H9 (cell line): ENCODE results near the gene KSR1. TPM values are rescaled to one million over a fixed set of nuclear protein-coding genes. Genes with fewer than 3 reads are reported as not detected.
A peak's percentile ranks its signal among the peaks of the same experiment; 100 is the strongest.

Experiments used
- DNase-seq: peaks from one replicate; pipeline ENCODE4 v3.0.0-alpha.2; 2017
- H2AFZ ChIP-seq: one replicate; pipeline ENCODE4 v1.6.1; 2013; ENCODE audit warnings: mild to moderate bottlenecking, low read length, control low read depth, moderate library complexity
- H2AK5ac ChIP-seq: 2 replicates; pipeline ENCODE4 v1.6.1; 2013; ENCODE audit warnings: low read length, control low read depth, mixed read lengths; ENCODE audit not compliant: insufficient read length
- H2BK120ac ChIP-seq: one replicate; pipeline ENCODE4 v1.6.1; 2013; ENCODE audit warnings: low read depth, mild to moderate bottlenecking, low read length, control low read depth, inconsistent platforms; ENCODE audit not compliant: poor library complexity, severe bottlenecking
- H2BK12ac ChIP-seq: 2 replicates; pipeline ENCODE4 v1.6.1; 2013; ENCODE audit warnings: low read length, control low read depth, mixed read lengths, low read depth; ENCODE audit not compliant: insufficient read length
- H2BK15ac ChIP-seq: 2 replicates; pipeline ENCODE4 v1.6.1; 2013; ENCODE audit warnings: low read depth, low read length, control low read depth
- H2BK20ac ChIP-seq: one replicate; pipeline ENCODE4 v1.6.1; 2013; ENCODE audit warnings: low read depth, mild to moderate bottlenecking, low read length, control low read depth, inconsistent platforms; ENCODE audit not compliant: poor library complexity, severe bottlenecking
- H2BK5ac ChIP-seq: 2 replicates; pipeline ENCODE4 v1.6.1; 2013; ENCODE audit warnings: low read length, control low read depth, mixed read lengths; ENCODE audit not compliant: insufficient read length
- H3K14ac ChIP-seq: 2 replicates; pipeline ENCODE4 v1.6.1; 2013; ENCODE audit warnings: low read length, control low read depth; ENCODE audit not compliant: insufficient read depth
- H3K18ac ChIP-seq: 2 replicates; pipeline ENCODE4 v1.6.1; 2013; ENCODE audit warnings: low read depth, mild to moderate bottlenecking, mixed read lengths, low read length, control low read depth; ENCODE audit not compliant: insufficient read length
- H3K23ac ChIP-seq: 2 replicates; pipeline ENCODE4 v1.6.1; 2013; ENCODE audit warnings: low read length, control low read depth, mixed read lengths, low read depth; ENCODE audit not compliant: insufficient read length
- H3K23me2 ChIP-seq: 2 replicates; pipeline ENCODE4 v1.6.1; 2013; ENCODE audit warnings: low read depth, mild to moderate bottlenecking, mixed read lengths, low read length, control low read depth; ENCODE audit not compliant: insufficient read length, poor library complexity, severe bottlenecking
- H3K27ac ChIP-seq: 2 replicates; pipeline ENCODE4 v1.5.1; 2013; ENCODE audit warnings: low read length, control low read depth, mixed read lengths, low read depth; ENCODE audit not compliant: insufficient read length
- H3K27me3 ChIP-seq: 2 replicates; pipeline ENCODE4 v1.6.1; 2013; ENCODE audit warnings: low read length, control low read depth, inconsistent platforms; ENCODE audit not compliant: insufficient read depth
- H3K4ac ChIP-seq: 2 replicates; pipeline ENCODE4 v1.6.1; 2013; ENCODE audit warnings: low read depth, mild to moderate bottlenecking, control low read depth, inconsistent platforms, low read length, moderate library complexity
- H3K4me1 ChIP-seq: 2 replicates; pipeline ENCODE4 v1.6.1; 2013; ENCODE audit warnings: low read length, control low read depth, inconsistent platforms; ENCODE audit not compliant: insufficient read depth
- H3K4me2 ChIP-seq: 2 replicates; pipeline ENCODE4 v1.6.1; 2013; ENCODE audit warnings: low read length, control low read depth, mixed read lengths; ENCODE audit not compliant: insufficient read length, insufficient read depth
- H3K56ac ChIP-seq: 2 replicates; pipeline ENCODE4 v1.6.1; 2013; ENCODE audit warnings: low read depth, mild to moderate bottlenecking, mixed read lengths, low read length, control low read depth; ENCODE audit not compliant: insufficient read length
- H3K79me1 ChIP-seq: 2 replicates; pipeline ENCODE4 v1.6.1; 2013; ENCODE audit warnings: low read depth, mild to moderate bottlenecking, moderate library complexity, low read length, control low read depth, inconsistent platforms; ENCODE audit not compliant: insufficient read depth, poor library complexity, severe bottlenecking
- H3K79me2 ChIP-seq: 2 replicates; pipeline ENCODE4 v1.6.1; 2013; ENCODE audit warnings: low read length, control low read depth, inconsistent platforms; ENCODE audit not compliant: insufficient read depth
- H3K9ac ChIP-seq: 2 replicates; pipeline ENCODE4 v1.6.1; 2013; ENCODE audit warnings: low read length, control low read depth, mixed read lengths; ENCODE audit not compliant: insufficient read length; ENCODE audit errors: extremely low read depth
- H3K9me3 ChIP-seq: one replicate; pipeline ENCODE4 v1.6.1; 2013; ENCODE audit warnings: low read depth, low read length, inconsistent platforms; ENCODE audit not compliant: control insufficient read depth
- H3T11ph ChIP-seq: one replicate; pipeline ENCODE4 v1.6.1; 2013; ENCODE audit warnings: mild to moderate bottlenecking, low read length, control low read depth, inconsistent platforms
- H4K20me1 ChIP-seq: one replicate; pipeline ENCODE4 v1.6.1; 2013; ENCODE audit not compliant: control insufficient read depth, insufficient read length, insufficient read depth
- H4K5ac ChIP-seq: 2 replicates; pipeline ENCODE4 v1.6.1; 2013; ENCODE audit warnings: low read depth, mild to moderate bottlenecking, mixed read lengths, low read length, control low read depth; ENCODE audit not compliant: insufficient read length
- H4K8ac ChIP-seq: replicated peaks from 2 replicates; pipeline ENCODE4 v1.6.1; 2013; ENCODE audit warnings: low read length, control low read depth, mixed read lengths, low read depth; ENCODE audit not compliant: insufficient read length
- H4K91ac ChIP-seq: 2 replicates; pipeline ENCODE4 v1.6.1; 2013; ENCODE audit warnings: low read depth, mild to moderate bottlenecking, moderate library complexity, mixed read lengths, low read length, control low read depth; ENCODE audit not compliant: insufficient read length
- H3K27ac Mint-ChIP-seq, 3 experiments: 2 replicates in 2 of 3; 3 replicates in 1 of 3; pipeline ENCODE4 v1.8.0; 2020 to 2021; ENCODE audit warnings: mixed read lengths in 3 of 3, mild to moderate bottlenecking in 1 of 3, moderate library complexity in 1 of 3
- H3K27me3 Mint-ChIP-seq: 2 replicates; pipeline ENCODE4 v1.8.0; 2021; ENCODE audit warnings: low read depth, mild to moderate bottlenecking, moderate library complexity, mixed read lengths
- H3K36me3 Mint-ChIP-seq, 3 experiments: 2 replicates in 2 of 3; 3 replicates in 1 of 3; pipeline ENCODE4 v1.8.0; 2020 to 2021; ENCODE audit warnings: low read depth in 3 of 3, mixed read lengths in 3 of 3; ENCODE audit not compliant: insufficient read depth in 1 of 3
- H3K4me1 Mint-ChIP-seq, 2 experiments: 2 replicates each; pipeline ENCODE4 v1.8.0; 2020; ENCODE audit warnings: mixed read lengths in 2 of 2
- H3K4me3 Mint-ChIP-seq, 2 experiments: 2 replicates in 1 of 2; 3 replicates in 1 of 2; pipeline ENCODE4 v1.8.0; 2020 to 2021; ENCODE audit warnings: mild to moderate bottlenecking in 2 of 2, mixed read lengths in 2 of 2, moderate library complexity in 1 of 2
- H3K9me3 Mint-ChIP-seq, 2 experiments: 2 replicates in 1 of 2; 3 replicates in 1 of 2; pipeline ENCODE4 v1.8.0; 2020; ENCODE audit warnings: mild to moderate bottlenecking in 2 of 2, mixed read lengths in 2 of 2, moderate library complexity in 1 of 2
- WGBS: extraction: QIAGEN DNeasy Blood & Tissue Kit; methylation state at CpG from one replicate; pipeline ENCODE4 v1.1.7; 2013; ENCODE audit warnings: missing lambda C conversion rate, low lambda C conversion rate, mixed read lengths; ENCODE audit not compliant: insufficient read length; ENCODE audit errors: extremely low coverage; 5-methylcytosine and 5-hydroxymethylcytosine counted together
- total RNA-seq: library from RNA; stranded (reverse); gene quantifications from 2 replicates; pipeline ENCODE4 v1.2.1, GENCODE V29; 2021
- TF ChIP-seq, protein P1 (sequence below): fragments of 200-600 bp; sonication (generic); conservative IDR thresholded peaks from 3 replicates; pipeline ENCODE4 v1.8.0; 2021; ENCODE audit warnings: antibody characterized with exemption, mild to moderate bottlenecking

Gene KSR1
- total RNA-seq, 1 experiment from 2014 or later, result 44.9 TPM

- H4K20me1 ChIP-seq, result no peaks in the 10 kb centered on the region
- 0 out of 7 replicates have a peak overlapping the region, but pooled peaks of 1 of the 3 experiments have one; percentile 57 for H3K27ac Mint-ChIP-seq
Measured at GRCh38 chr17:27575912-27576252, 119.6 kb downstream of the KSR1 start.

More at GRCh38 chr17:27575912-27576252, 119.6 kb downstream of the KSR1 start:
- peaks cover 1% of the 10 kb centered on the region; the same call in 1 of the 2 replicates for H3K79me2 ChIP-seq
- peaks cover 16% of the 10 kb centered on the region for H3K4me1 ChIP-seq
- no peak overlapping the region for H4K91ac ChIP-seq
- Mint-ChIP-seq H3K27me3 (no peaks in the 10 kb centered on the region; the same call in 1 of the 2 replicates), H3K9me3 (no peaks in the 10 kb centered on the region), H3K4me1 (peaks cover 59 to 60% of the 10 kb centered on the region in 2 experiments), H3K36me3 (no peaks in the 10 kb centered on the region; a peak in 1 of 7 replicates), H3K4me3 (no peak overlapping the region)
- H3K23ac ChIP-seq, result no peak overlapping the region
- H2BK15ac ChIP-seq, result no peak overlapping the region
- H2BK20ac ChIP-seq, result no peak overlapping the region
- H4K5ac ChIP-seq, result no peak overlapping the region
- no peak overlapping the region for H4K8ac ChIP-seq
- no peak overlapping the region for H3K56ac ChIP-seq
- TF ChIP-seq, protein P1, sequence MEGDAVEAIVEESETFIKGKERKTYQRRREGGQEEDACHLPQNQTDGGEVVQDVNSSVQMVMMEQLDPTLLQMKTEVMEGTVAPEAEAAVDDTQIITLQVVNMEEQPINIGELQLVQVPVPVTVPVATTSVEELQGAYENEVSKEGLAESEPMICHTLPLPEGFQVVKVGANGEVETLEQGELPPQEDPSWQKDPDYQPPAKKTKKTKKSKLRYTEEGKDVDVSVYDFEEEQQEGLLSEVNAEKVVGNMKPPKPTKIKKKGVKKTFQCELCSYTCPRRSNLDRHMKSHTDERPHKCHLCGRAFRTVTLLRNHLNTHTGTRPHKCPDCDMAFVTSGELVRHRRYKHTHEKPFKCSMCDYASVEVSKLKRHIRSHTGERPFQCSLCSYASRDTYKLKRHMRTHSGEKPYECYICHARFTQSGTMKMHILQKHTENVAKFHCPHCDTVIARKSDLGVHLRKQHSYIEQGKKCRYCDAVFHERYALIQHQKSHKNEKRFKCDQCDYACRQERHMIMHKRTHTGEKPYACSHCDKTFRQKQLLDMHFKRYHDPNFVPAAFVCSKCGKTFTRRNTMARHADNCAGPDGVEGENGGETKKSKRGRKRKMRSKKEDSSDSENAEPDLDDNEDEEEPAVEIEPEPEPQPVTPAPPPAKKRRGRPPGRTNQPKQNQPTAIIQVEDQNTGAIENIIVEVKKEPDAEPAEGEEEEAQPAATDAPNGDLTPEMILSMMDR, result no peak
- DNase-seq, result no peak
- no peak overlapping the region for H2AFZ ChIP-seq
- no peak overlapping the region for H2BK120ac ChIP-seq
- no CpG with 5 or more reads among the region's 2 CpGs for WGBS
- no peak overlapping the region for H3K9ac ChIP-seq
- no peak overlapping the region for H3K4me2 ChIP-seq
- no peak overlapping the region for H3K14ac ChIP-seq
- no peak overlapping the region for H3K27ac ChIP-seq
- H2BK5ac ChIP-seq, result no peak overlapping the region
- no peak overlapping the region for H2BK12ac ChIP-seq
- no peaks in the 10 kb centered on the region for H3K9me3 ChIP-seq
- H3K4ac ChIP-seq, result no peak overlapping the region
- H3K79me1 ChIP-seq, result no peaks in the 10 kb centered on the region
- no peak overlapping the region for H3T11ph ChIP-seq
- no peaks in the 10 kb centered on the region for H3K23me2 ChIP-seq
- no peaks in the 10 kb centered on the region for H3K27me3 ChIP-seq
- H3K18ac ChIP-seq, result no peak overlapping the region
- no peak overlapping the region for H2AK5ac ChIP-seq
